Caki2 (cell line): ENCODE results near the gene SMC4. TPM values are rescaled to one million over a fixed set of nuclear protein-coding genes. Genes with fewer than 3 reads are reported as not detected.

ENCODE experiments used
- total RNA-seq: library from RNA; depleted of rRNA; stranded (reverse); fragments of >200 nt; shearing (Covaris generic); gene quantifications from 2 replicates; pipeline ENCODE4 v1.2.3, GENCODE V29; 2014; ENCODE audit warnings: low replicate concordance; rRNA removed

Gene SMC4
- total RNA-seq, 1 experiment from 2014 or later: 60.1 TPM

Other genes with a start within 250 kb of the SMC4 start
- 0.61 and 3.8 TPM in 2 replicates for gene C3orf80, start 174.2 kb upstream of the SMC4 start, total RNA-seq
- 43.1 and 91.9 TPM in 2 replicates for gene IFT80, start 425 bp upstream of the SMC4 start, total RNA-seq
- 30.5 and 61.7 TPM in 2 replicates for gene TRIM59, start 50.1 kb downstream of the SMC4 start, total RNA-seq
- 18.3 and 20.2 TPM in 2 replicates for gene KPNA4, start 165.9 kb downstream of the SMC4 start, total RNA-seq